GM19452 (cell line): Measurements from ENCODE around the gene SMIM44.

Experiments
- ATAC-seq: cut with Tn5 transposase; IDR thresholded peaks from one replicate; pipeline ENCODE4 v1.9.1; 2021; ENCODE audit not compliant: unreplicated experiment

Gene SMIM44

GRCh38 chr19:3501780-3502179 lies 18.5 kb upstream of the SMIM44 start:
- ATAC-seq = no peak

- ATAC-seq = peak; percentile 77
These were observed 17.3 kb upstream of the SMIM44 start, which contains the start of gene DOHH for GRCh38 chr19:3500429-3501101. Gene DOHH, minus strand, starts transcription at chr19:3500674. Its CDS starts 3,860 bp downstream, at chr19:3496814.

- ATAC-seq = peak; percentile 23
These were observed 16.6 kb upstream of the SMIM44 start for GRCh38 chr19:3499738-3500428.

- ATAC-seq = no peak
These were observed 14.7 kb upstream of the SMIM44 start for GRCh38 chr19:3497757-3498520.

- ATAC-seq = no peak
These were observed 13.4 kb upstream of the SMIM44 start for GRCh38 chr19:3496392-3497273.

- no peak for ATAC-seq
These were observed 11.3 kb upstream of the SMIM44 start for GRCh38 chr19:3494559-3494958.

GRCh38 chr19:3494051-3494450 lies 10.8 kb upstream of the SMIM44 start:
- ATAC-seq = no peak

GRCh38 chr19:3493651-3494050 lies 10.4 kb upstream of the SMIM44 start:
- no peak for ATAC-seq

- ATAC-seq = no peak
These were observed 9.7 kb upstream of the SMIM44 start for GRCh38 chr19:3492919-3493318.

GRCh38 chr19:3492131-3492839 lies 9.0 kb upstream of the SMIM44 start:
- no peak for ATAC-seq

- ATAC-seq = no peak
These were observed 8.3 kb upstream of the SMIM44 start for GRCh38 chr19:3491396-3492119.

- no peak for ATAC-seq
These were observed 575 bp downstream of the SMIM44 start for GRCh38 chr19:3482507-3483225.

- no peak for ATAC-seq
These were observed 1.8 kb downstream of the SMIM44 start for GRCh38 chr19:3481241-3482090.

GRCh38 chr19:3480383-3481091 lies 2.7 kb downstream of the SMIM44 start, which contains the start of gene SMIM24:
Gene SMIM24, minus strand, starts transcription at chr19:3480525. Its CDS starts 62 bp downstream, at chr19:3480463.
- ATAC-seq = no peak

GRCh38 chr19:3479834-3480215 lies 3.4 kb downstream of the SMIM44 start:
- ATAC-seq = no peak

GRCh38 chr19:3479177-3479833 lies 3.9 kb downstream of the SMIM44 start:
- ATAC-seq = no peak
